BLaER1 treated with 17β-estradiol and CSF1 and Interleukin-3, amounts not matched to agents 10 nM and 100 nM (cell line): ENCODE data around the gene SELENOH.
A peak's percentile ranks its signal among the peaks of the same experiment; 100 is the strongest.

Experiments
- H3K27ac ChIP-seq, 11 experiments: shearing (Covaris generic); formaldehyde crosslinking; 2 replicates each; pipeline ENCODE4 v1.8.1; 2022
- H3K27me3 ChIP-seq, 11 experiments: shearing (Covaris generic); formaldehyde crosslinking; 2 replicates each; pipeline ENCODE4 v1.8.1; 2022
- H3K36me3 ChIP-seq, 11 experiments: shearing (Covaris generic); formaldehyde crosslinking; 2 replicates each; pipeline ENCODE4 v1.8.1; 2022
- H3K4me1 ChIP-seq, 10 experiments: shearing (Covaris generic); formaldehyde crosslinking; 2 replicates each; pipeline ENCODE4 v1.8.1; 2022
- H3K4me2 ChIP-seq, 11 experiments: shearing (Covaris generic); formaldehyde crosslinking; 2 replicates each; pipeline ENCODE4 v1.8.1; 2022
- H3K4me3 ChIP-seq, 10 experiments: shearing (Covaris generic); formaldehyde crosslinking; 2 replicates each; pipeline ENCODE4 v1.8.1; 2022
- H3K9ac ChIP-seq, 11 experiments: shearing (Covaris generic); formaldehyde crosslinking; 2 replicates each; pipeline ENCODE4 v1.8.1; 2022
- H3K9me3 ChIP-seq, 11 experiments: shearing (Covaris generic); formaldehyde crosslinking; replicated peaks in 1 of 11; 2 replicates each; pipeline ENCODE4 v1.8.1; 2022
- H4K20me1 ChIP-seq, 11 experiments: shearing (Covaris generic); formaldehyde crosslinking; 2 replicates each; pipeline ENCODE4 v1.8.1; 2022
- Cebpa-rat ChIP-seq, 11 experiments: shearing (Covaris generic); IDR thresholded peaks; 2 replicates each; pipeline ENCODE4 v1.8.1; 2022

SELENOH gene

DNA sequence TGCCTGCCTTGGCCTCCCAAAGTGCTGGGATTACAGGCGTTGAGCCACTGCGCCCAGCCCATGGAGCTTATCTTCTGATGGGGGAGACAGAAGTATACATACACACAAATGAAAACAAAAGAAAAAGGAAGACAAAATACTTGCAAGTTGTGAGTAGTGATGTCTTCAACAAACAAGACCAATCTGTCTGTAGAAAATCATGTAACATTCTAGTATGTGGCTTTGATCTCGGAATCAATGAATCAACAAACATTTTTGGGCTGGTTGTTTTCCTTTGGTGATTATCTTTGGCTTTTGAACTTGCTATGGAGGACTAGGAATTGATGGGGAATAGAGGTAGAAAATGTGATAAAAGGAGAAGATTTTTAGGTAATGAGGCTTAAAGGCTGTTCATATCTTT, 16.9 kb downstream of the SELENOH start:
- H3K4me1 ChIP-seq: peaks cover 0 to 9% (median under 1%) of the 10 kb centered on the region in 10 experiments; a peak in 6 of 20 replicates
- peaks cover 21 to 31% (median 30%) of the 10 kb centered on the region in 11 experiments for H3K27me3 ChIP-seq
- no peak overlapping the region for H3K4me3 ChIP-seq
- H3K9me3 ChIP-seq: peaks cover 0 to 3% (median 1%) of the 10 kb centered on the region in 11 experiments; a peak in 9 of 22 replicates
- no peak for TF ChIP-seq Cebpa-rat (IDR thresholded peaks at IDR 0.05)
- H3K36me3 ChIP-seq: peaks cover 0 to 3% (median under 1%) of the 10 kb centered on the region in 11 experiments; a peak in 5 of 22 replicates
- H3K9ac ChIP-seq: no peak overlapping the region
- no peak overlapping the region for H3K27ac ChIP-seq
- H4K20me1 ChIP-seq: peaks cover 0 to 35% (median 0%) of the 10 kb centered on the region in 11 experiments; a peak in 7 of 22 replicates
- H3K4me2 ChIP-seq: no peak overlapping the region

DNA sequence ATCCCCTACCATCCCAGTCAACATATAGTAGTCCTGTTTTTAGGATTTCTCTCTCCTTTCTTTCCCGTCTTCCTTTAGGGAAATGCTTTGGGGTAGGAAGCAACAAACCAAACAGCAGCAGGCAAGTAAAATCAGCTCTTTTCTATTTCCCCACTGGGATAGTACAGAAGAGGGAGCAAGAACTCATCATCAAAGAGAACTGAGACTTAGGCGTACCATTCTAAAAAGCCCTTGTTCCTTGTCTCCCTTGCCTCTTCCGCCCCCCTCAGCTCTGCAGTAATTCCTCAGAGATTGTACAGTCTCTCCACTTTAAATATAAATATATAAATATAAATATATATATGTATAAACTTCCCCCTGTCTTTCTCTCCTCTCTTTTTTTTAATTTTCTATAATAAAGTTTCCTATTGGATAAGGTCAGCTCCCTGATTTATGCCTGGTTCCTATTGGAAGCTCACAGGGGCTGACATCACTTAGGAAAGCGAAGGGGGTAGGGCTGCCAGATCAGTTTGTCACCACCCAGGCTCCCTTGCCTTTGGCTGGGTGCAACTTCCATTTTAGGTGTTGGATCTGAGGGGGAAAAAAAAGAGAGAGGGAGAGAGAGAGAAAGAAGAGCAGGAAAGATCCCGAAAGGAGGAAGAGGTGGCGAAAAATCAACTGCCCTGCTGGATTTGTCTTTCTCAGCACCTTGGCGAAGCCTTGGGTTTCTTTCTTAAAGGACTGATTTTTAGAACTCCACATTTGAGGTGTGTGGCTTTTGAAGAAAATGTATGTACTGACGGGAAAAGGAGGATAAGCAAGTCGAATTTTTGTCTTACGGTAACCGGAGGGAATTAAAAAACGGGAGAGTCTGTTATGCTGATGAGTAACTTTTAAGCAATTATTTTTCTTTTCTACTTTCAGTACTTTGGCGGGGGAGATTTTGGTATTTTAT, 20.3 kb downstream of the SELENOH start, which contains the start of gene CTNND1:
Gene CTNND1, plus strand, starts transcription at position 502 of the 934 bp plus-strand sequence. CDS start 29,677 bp downstream, outside the sequence.
- Histone ChIP-seq H3K9ac (peak within 1 kb of the TSS in 3 of 11 experiments; percentile 50 to 77 (median 59); a peak in 6 of 22 replicates), H3K27me3 (peaks cover 33 to 46% (median 41%) of the 10 kb centered on the region in 11 experiments), H3K4me3 (peak within 1 kb of the TSS in 4 of 10 experiments; percentile 16 to 60 (median 54); a peak in 7 of 20 replicates), H3K27ac (peak within 1 kb of the TSS in 3 of 11 experiments; percentile 29 to 52 (median 37); a peak in 3 of 22 replicates), H3K36me3 (no peaks in the 10 kb centered on the region), H4K20me1 (peaks cover 0 to 60% (median 19%) of the 10 kb centered on the region in 11 experiments; a peak in 10 of 22 replicates), H3K4me1 (peaks cover 0 to 27% (median 0%) of the 10 kb centered on the region in 10 experiments; a peak in 4 of 20 replicates), H3K9me3 (no peaks in the 10 kb centered on the region), H3K4me2 (peak within 1 kb of the TSS in 3 of 11 experiments; percentile 13 to 71 (median 66); a peak in 5 of 22 replicates)
- no peak for TF ChIP-seq Cebpa-rat (IDR thresholded peaks at IDR 0.05)

- no peak for TF ChIP-seq Cebpa-rat (IDR thresholded peaks at IDR 0.05)
- peaks cover 33 to 46% (median 41%) of the 10 kb centered on the region in 11 experiments for H3K27me3 ChIP-seq
- peak overlapping the region in 3 of 11 experiments; percentile 20 to 37 (median 29); a peak in 3 of 22 replicates for H3K27ac ChIP-seq
- peak overlapping the region in 4 of 10 experiments; percentile 16 to 60 (median 54); a peak in 6 of 20 replicates for H3K4me3 ChIP-seq
- H3K36me3 ChIP-seq: no peaks in the 10 kb centered on the region
- no peaks in the 10 kb centered on the region for H3K9me3 ChIP-seq
- peaks cover 0 to 27% (median 0%) of the 10 kb centered on the region in 10 experiments; a peak in 4 of 20 replicates for H3K4me1 ChIP-seq
- peaks cover 0 to 60% (median 25%) of the 10 kb centered on the region in 11 experiments; a peak in 10 of 22 replicates for H4K20me1 ChIP-seq
- peak overlapping the region in 3 of 11 experiments; percentile 50 to 77 (median 59); a peak in 5 of 22 replicates for H3K9ac ChIP-seq
- H3K4me2 ChIP-seq: peak overlapping the region in 3 of 11 experiments; percentile 13 to 71 (median 66); a peak in 5 of 22 replicates
Measured at GRCh38 chr11:57762235-57762861, 21.1 kb downstream of the SELENOH start.

GRCh38 chr11:57763568-57763967, 22.3 kb downstream of the SELENOH start:
- H3K4me3 ChIP-seq: peak overlapping the region in 2 of 10 experiments; percentile 57 to 60; a peak in 3 of 20 replicates
- peaks cover 0 to 27% (median 0%) of the 10 kb centered on the region in 10 experiments; a peak in 4 of 20 replicates for H3K4me1 ChIP-seq
- peak overlapping the region in 3 of 11 experiments; percentile 30 to 71 (median 66); a peak in 5 of 22 replicates for H3K4me2 ChIP-seq
- H3K9me3 ChIP-seq: no peaks in the 10 kb centered on the region
- TF ChIP-seq Cebpa-rat (IDR thresholded peaks at IDR 0.05): no peak
- no peaks in the 10 kb centered on the region for H3K36me3 ChIP-seq
- peaks cover 33 to 46% (median 41%) of the 10 kb centered on the region in 11 experiments for H3K27me3 ChIP-seq
- no peak overlapping the region for H3K27ac ChIP-seq
- H3K9ac ChIP-seq: no peak overlapping the region
- H4K20me1 ChIP-seq: peaks cover 0 to 60% (median 25%) of the 10 kb centered on the region in 11 experiments; a peak in 10 of 22 replicates

DNA sequence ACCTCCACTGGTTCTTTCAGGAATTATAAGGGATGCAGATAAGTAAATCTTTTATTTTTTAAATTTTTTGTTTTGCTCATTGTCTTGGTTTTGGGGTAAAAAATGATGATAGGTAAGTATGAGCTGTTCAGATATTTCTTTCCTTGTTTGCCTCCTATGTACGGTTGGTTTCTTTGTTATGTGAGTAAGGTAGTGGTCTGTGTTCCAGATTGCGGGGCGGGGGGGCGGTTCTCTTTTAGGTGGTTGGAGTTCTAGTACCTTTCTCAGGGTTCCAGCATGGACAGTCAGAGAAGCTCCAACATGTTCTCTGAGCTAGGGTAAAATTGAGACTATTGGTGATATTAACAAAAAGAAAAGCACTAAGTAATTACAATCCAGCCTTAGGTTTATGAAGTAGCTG, 22.7 kb downstream of the SELENOH start:
- H4K20me1 ChIP-seq: peaks cover 0 to 58% (median 25%) of the 10 kb centered on the region in 11 experiments; a peak in 10 of 22 replicates
- TF ChIP-seq Cebpa-rat (IDR thresholded peaks at IDR 0.05): no peak
- peak overlapping the region in 3 of 11 experiments; percentile 30 to 71 (median 66); a peak in 5 of 22 replicates for H3K4me2 ChIP-seq
- H3K27ac ChIP-seq: no peak overlapping the region
- H3K36me3 ChIP-seq: no peaks in the 10 kb centered on the region
- peaks cover 33 to 46% (median 41%) of the 10 kb centered on the region in 11 experiments for H3K27me3 ChIP-seq
- H3K4me1 ChIP-seq: peaks cover 0 to 27% (median 0%) of the 10 kb centered on the region in 10 experiments; a peak in 4 of 20 replicates
- peak overlapping the region in 2 of 10 experiments; percentile 57 to 60; a peak in 2 of 20 replicates for H3K4me3 ChIP-seq
- H3K9ac ChIP-seq: no peak overlapping the region
- no peaks in the 10 kb centered on the region for H3K9me3 ChIP-seq

GRCh38 chr11:57764566-57764965, 23.3 kb downstream of the SELENOH start:
- Histone ChIP-seq H3K4me1 (peaks cover 0 to 27% (median 0%) of the 10 kb centered on the region in 10 experiments; a peak in 4 of 20 replicates), H3K4me2 (peak overlapping the region in 2 of 11 experiments; percentile 27 to 66; a peak in 2 of 22 replicates), H3K27me3 (peaks cover 33 to 46% (median 41%) of the 10 kb centered on the region in 11 experiments), H4K20me1 (peaks cover 0 to 52% (median 25%) of the 10 kb centered on the region in 11 experiments; a peak in 10 of 22 replicates), H3K9me3 (no peaks in the 10 kb centered on the region), H3K9ac (no peak overlapping the region), H3K27ac (no peak overlapping the region), H3K36me3 (no peaks in the 10 kb centered on the region), H3K4me3 (no peak overlapping the region; a peak in 1 of 20 replicates)
- no peak for TF ChIP-seq Cebpa-rat (IDR thresholded peaks at IDR 0.05)

DNA sequence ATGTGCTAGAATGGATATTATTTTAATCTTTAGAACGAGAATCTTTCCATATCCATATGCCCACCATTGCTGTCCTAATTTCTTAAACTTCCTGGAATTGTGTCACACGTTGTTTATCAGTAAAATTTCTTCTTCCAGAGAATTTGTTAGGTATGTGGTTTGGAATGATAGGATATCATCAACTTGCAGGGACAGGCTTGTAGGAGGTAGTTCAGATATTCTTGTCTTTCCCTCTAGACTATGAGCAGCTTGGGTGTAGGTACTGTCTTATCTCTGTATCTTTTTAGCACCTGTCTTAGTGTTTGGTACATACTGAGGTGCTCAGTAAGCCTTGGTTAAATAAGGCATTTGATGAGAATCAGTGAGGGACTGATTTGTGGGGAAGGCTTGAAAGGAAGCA, 23.7 kb downstream of the SELENOH start:
- peaks cover 0 to 30% (median 0%) of the 10 kb centered on the region in 10 experiments; a peak in 4 of 20 replicates for H3K4me1 ChIP-seq
- H3K36me3 ChIP-seq: no peaks in the 10 kb centered on the region
- no peak overlapping the region for H3K9ac ChIP-seq
- H3K4me3 ChIP-seq: no peak overlapping the region
- no peak for TF ChIP-seq Cebpa-rat (IDR thresholded peaks at IDR 0.05)
- no peak overlapping the region for H3K27ac ChIP-seq
- H3K9me3 ChIP-seq: no peaks in the 10 kb centered on the region
- H3K4me2 ChIP-seq: peak overlapping the region in 2 of 11 experiments; percentile 26 to 27; a peak in 2 of 22 replicates
- H3K27me3 ChIP-seq: peaks cover 33 to 46% (median 41%) of the 10 kb centered on the region in 11 experiments
- peaks cover 0 to 49% (median 25%) of the 10 kb centered on the region in 11 experiments; a peak in 10 of 22 replicates for H4K20me1 ChIP-seq

- Histone ChIP-seq H3K4me1 (peaks cover 6 to 53% (median 10%) of the 10 kb centered on the region in 10 experiments), H3K4me3 (no peak overlapping the region), H3K4me2 (peak overlapping the region in 3 of 11 experiments; percentile 10 to 66 (median 49); a peak in 4 of 22 replicates), H3K36me3 (no peaks in the 10 kb centered on the region), H3K27ac (peak overlapping the region in 2 of 11 experiments; percentile 7 to 49; a peak in 2 of 22 replicates), H3K9ac (no peak overlapping the region), H3K27me3 (no peaks in the 10 kb centered on the region), H4K20me1 (peaks cover 0 to 12% (median 0%) of the 10 kb centered on the region in 11 experiments; a peak in 2 of 22 replicates), H3K9me3 (no peaks in the 10 kb centered on the region)
- TF ChIP-seq Cebpa-rat (IDR thresholded peaks at IDR 0.05): no peak
Measured at GRCh38 chr11:57770793-57771192, 29.5 kb downstream of the SELENOH start.
